GM21723 (cell line): ENCODE results near the gene FZD1.
A peak's percentile ranks its signal among the peaks of the same experiment; 100 is the strongest.

Source experiments
- ATAC-seq: cut with Tn5 transposase; IDR thresholded peaks from one replicate; pipeline ENCODE4 v1.9.1; 2021; ENCODE audit warnings: mild to moderate bottlenecking, moderate library complexity; ENCODE audit not compliant: unreplicated experiment

Gene FZD1

GRCh38 chr7:91264924-91265681 is 870 bp downstream of the FZD1 start:
- ATAC-seq: peak; percentile 44

- ATAC-seq: no peak
Measured at GRCh38 chr7:91265693-91266066, 1.4 kb downstream of the FZD1 start.

- ATAC-seq: no peak
Measured at GRCh38 chr7:91266067-91266688, 1.9 kb downstream of the FZD1 start.

- ATAC-seq: no peak
Measured at GRCh38 chr7:91266689-91267090, 2.5 kb downstream of the FZD1 start.

- no peak for ATAC-seq
Measured at GRCh38 chr7:91267171-91267955, 3.1 kb downstream of the FZD1 start.

- no peak for ATAC-seq
Measured at GRCh38 chr7:91270372-91270771, 6.1 kb downstream of the FZD1 start.

GRCh38 chr7:91276909-91277308 is 12.7 kb downstream of the FZD1 start:
- peak; percentile 80 for ATAC-seq

GRCh38 chr7:91280185-91280584 is 16.0 kb downstream of the FZD1 start:
- ATAC-seq: peak; percentile 57

GRCh38 chr7:91280604-91281003 is 16.4 kb downstream of the FZD1 start:
- no peak for ATAC-seq

- no peak for ATAC-seq
Measured at GRCh38 chr7:91285696-91286355, 21.6 kb downstream of the FZD1 start.

GRCh38 chr7:91286432-91286831 is 22.2 kb downstream of the FZD1 start:
- ATAC-seq: no peak

GRCh38 chr7:91287371-91288084 is 23.3 kb downstream of the FZD1 start:
- ATAC-seq: no peak

- ATAC-seq: peak; percentile 84
Measured at GRCh38 chr7:91288208-91288824, 24.1 kb downstream of the FZD1 start.

GRCh38 chr7:91289633-91290254 is 25.5 kb downstream of the FZD1 start:
- no peak for ATAC-seq

- no peak for ATAC-seq
Measured at GRCh38 chr7:91291302-91291701, 27.1 kb downstream of the FZD1 start.

GRCh38 chr7:91291902-91292301 is 27.7 kb downstream of the FZD1 start:
- ATAC-seq: no peak

- no peak for ATAC-seq
Measured at GRCh38 chr7:91292506-91292905, 28.3 kb downstream of the FZD1 start.

- no peak for ATAC-seq
Measured at GRCh38 chr7:91293136-91293535, 28.9 kb downstream of the FZD1 start.

- no peak for ATAC-seq
Measured at GRCh38 chr7:91293840-91294239, 29.6 kb downstream of the FZD1 start.
